AG04450 (cell line): ENCODE measurements around the gene METRN. TPM values are rescaled to one million over a fixed set of nuclear protein-coding genes. Genes with fewer than 3 reads are reported as not detected.

ENCODE experiments used
- CTCF ChIA-PET: fragments of 300-600, 350-600 bp; formaldehyde crosslinking; extraction: SDS; loops from one replicate; lab custom pipeline; 2022; ENCODE audit warnings: antibody characterized with exemption, inconsistent platforms; lab: Charles Lee
- POLR2A ChIA-PET: fragments of 350-600 bp; formaldehyde crosslinking; extraction: SDS; loops from one replicate; lab custom pipeline; 2021; ENCODE audit warnings: antibody characterized with exemption, inconsistent platforms; lab: Yijun Ruan, JAX
- DNase-seq: peaks from one replicate; pipeline ENCODE4 v3.0.0-alpha.2; 2011; ENCODE audit warnings: low read depth, low spot score
- H3K27ac ChIP-seq: one replicate; pipeline ENCODE4 v1.5.1; 2012; ENCODE audit warnings: low read depth, low read length, control low read depth
- H3K27me3 ChIP-seq: one replicate; pipeline ENCODE4 v1.6.0; 2012; ENCODE audit warnings: low read length; ENCODE audit not compliant: control insufficient read depth, insufficient read depth
- H3K4me3 ChIP-seq: 2 replicates; pipeline ENCODE4 v1.5.1; 2011; ENCODE audit warnings: mild to moderate bottlenecking, low read depth, low read length, control low read depth
- H3K9me3 ChIP-seq: 2 replicates; pipeline ENCODE4 v1.5.1; 2012; ENCODE audit warnings: low read length; ENCODE audit not compliant: control insufficient read depth, insufficient read depth
- polyA plus RNA-seq: library from polyadenylated mRNA; depleted of rRNA; stranded (reverse); fragments of >200 nt; gene quantifications from 2 replicates; pipeline ENCODE4 v1.2.3, GENCODE V29; 2011
- TF ChIP-seq, protein P1 (sequence below): IDR thresholded peaks from 2 replicates; pipeline ENCODE4 v1.5.1; 2011; ENCODE audit warnings: low read depth, low read length, control low read depth, inconsistent platforms

The METRN gene
- polyA plus RNA-seq, 1 experiment, result 20.0 TPM

DNA sequence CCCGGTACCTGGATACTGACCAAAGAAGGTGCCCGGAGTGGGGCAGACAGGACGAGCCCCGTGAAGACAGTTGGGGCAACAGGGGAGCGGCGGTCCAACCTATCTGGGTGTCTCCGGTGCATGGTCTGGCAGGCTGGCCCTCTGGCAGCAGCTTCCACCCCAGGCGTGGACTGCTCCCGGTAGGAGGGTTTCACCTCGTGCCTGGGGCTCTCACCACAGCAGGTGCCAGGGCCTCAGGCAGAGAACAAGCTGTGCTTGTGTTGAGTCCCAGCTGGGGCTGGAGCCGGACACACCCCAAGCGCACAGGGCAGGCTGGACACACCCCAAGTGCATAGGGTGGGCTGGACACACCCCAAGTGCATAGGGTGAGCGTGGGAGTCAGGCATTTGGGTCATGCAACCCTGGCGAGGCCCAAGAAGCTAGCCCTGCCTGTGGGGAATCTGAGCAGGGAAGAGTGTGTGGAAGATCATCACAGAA is 7.8 kb upstream of the METRN start:
- Histone ChIP-seq H3K27me3 (peaks cover 52% of the 10 kb centered on the region), H3K27ac (no peak overlapping the region), H3K9me3 (no peaks in the 10 kb centered on the region; the same call in 1 of the 2 replicates), H3K4me3 (no peak overlapping the region)
- ChIA-PET CTCF (interaction anchor here (1.6 kb wide), 1 partner anchor 9 kb away, joined by 3 read pairs; no protein-coding TSS in a partner anchor), POLR2A (interaction anchor here (0.6 to 1.1 kb wide), 2 partner anchors 17 to 46 kb away, joined by 3 read pairs; partner anchors contain the start of gene WDR24)
- TF ChIP-seq, protein P1, sequence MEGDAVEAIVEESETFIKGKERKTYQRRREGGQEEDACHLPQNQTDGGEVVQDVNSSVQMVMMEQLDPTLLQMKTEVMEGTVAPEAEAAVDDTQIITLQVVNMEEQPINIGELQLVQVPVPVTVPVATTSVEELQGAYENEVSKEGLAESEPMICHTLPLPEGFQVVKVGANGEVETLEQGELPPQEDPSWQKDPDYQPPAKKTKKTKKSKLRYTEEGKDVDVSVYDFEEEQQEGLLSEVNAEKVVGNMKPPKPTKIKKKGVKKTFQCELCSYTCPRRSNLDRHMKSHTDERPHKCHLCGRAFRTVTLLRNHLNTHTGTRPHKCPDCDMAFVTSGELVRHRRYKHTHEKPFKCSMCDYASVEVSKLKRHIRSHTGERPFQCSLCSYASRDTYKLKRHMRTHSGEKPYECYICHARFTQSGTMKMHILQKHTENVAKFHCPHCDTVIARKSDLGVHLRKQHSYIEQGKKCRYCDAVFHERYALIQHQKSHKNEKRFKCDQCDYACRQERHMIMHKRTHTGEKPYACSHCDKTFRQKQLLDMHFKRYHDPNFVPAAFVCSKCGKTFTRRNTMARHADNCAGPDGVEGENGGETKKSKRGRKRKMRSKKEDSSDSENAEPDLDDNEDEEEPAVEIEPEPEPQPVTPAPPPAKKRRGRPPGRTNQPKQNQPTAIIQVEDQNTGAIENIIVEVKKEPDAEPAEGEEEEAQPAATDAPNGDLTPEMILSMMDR, result no peak
- DNase-seq, result no peak

DNA sequence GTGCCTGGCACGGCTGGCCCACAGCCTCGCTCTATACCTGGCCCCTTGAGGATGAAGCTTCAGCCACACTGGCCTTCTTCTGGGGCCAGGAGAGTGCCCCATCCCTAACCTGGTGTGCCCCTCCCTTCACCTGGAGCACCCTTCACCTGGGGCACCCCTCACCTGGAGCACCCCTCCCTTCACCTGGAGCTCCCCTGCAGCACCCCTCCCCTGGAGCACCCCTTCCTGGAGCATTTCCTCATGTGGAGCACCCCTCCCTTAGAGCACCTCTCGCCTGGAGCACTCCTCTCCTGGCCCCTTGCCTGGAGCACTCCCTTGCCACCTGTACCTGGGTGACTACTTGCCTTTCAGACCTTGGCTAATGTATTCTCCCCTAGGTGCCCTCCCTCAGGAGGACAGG is 6.9 kb upstream of the METRN start:
- H3K4me3 ChIP-seq, result no peak overlapping the region
- DNase-seq, result no peak
- TF ChIP-seq, protein P1, result no peak
- no peak overlapping the region for H3K27ac ChIP-seq
- no peaks in the 10 kb centered on the region; the same call in 1 of the 2 replicates for H3K9me3 ChIP-seq
- ChIA-PET POLR2A (no interaction called here), CTCF (no interaction called here)
- H3K27me3 ChIP-seq, result peaks cover 43% of the 10 kb centered on the region

DNA sequence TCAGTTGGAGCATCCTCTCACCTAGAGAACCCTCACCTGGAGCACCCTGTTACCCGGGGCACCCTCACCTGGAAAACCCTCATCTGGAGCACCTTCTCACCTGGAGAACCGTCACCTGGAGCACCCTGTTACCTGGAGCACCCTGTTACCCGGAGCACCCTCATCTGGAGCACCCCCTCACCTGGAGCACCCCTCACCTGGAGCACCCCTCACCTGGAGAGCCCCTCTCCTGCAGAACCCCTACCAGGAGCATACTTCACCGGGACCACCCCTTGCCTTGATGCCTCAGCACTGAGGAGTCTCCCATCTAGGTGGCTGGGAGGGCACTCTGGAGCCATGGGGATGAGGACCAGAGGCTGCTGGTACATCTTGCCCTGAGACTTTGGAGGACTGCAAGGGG is 6.0 kb upstream of the METRN start:
- Histone ChIP-seq H3K4me3 (no peak overlapping the region), H3K9me3 (no peaks in the 10 kb centered on the region; the same call in 1 of the 2 replicates), H3K27me3 (peaks cover 34% of the 10 kb centered on the region), H3K27ac (no peak overlapping the region)
- ChIA-PET POLR2A (interaction anchor here (0.6 to 1.0 kb wide), 6 partner anchors 19 to 328 kb away, joined by 3 to 4 read pairs (median 4); partner anchors contain the start of genes CHTF18, RPUSD1 and WDR24), CTCF (interaction anchor here (0.6 to 4.2 kb wide), 4 partner anchors 9 to 106 kb away, joined by 3 to 29 read pairs (median 5); no protein-coding TSS in a partner anchor)
- DNase-seq, result no peak
- TF ChIP-seq, protein P1, result no peak

DNA sequence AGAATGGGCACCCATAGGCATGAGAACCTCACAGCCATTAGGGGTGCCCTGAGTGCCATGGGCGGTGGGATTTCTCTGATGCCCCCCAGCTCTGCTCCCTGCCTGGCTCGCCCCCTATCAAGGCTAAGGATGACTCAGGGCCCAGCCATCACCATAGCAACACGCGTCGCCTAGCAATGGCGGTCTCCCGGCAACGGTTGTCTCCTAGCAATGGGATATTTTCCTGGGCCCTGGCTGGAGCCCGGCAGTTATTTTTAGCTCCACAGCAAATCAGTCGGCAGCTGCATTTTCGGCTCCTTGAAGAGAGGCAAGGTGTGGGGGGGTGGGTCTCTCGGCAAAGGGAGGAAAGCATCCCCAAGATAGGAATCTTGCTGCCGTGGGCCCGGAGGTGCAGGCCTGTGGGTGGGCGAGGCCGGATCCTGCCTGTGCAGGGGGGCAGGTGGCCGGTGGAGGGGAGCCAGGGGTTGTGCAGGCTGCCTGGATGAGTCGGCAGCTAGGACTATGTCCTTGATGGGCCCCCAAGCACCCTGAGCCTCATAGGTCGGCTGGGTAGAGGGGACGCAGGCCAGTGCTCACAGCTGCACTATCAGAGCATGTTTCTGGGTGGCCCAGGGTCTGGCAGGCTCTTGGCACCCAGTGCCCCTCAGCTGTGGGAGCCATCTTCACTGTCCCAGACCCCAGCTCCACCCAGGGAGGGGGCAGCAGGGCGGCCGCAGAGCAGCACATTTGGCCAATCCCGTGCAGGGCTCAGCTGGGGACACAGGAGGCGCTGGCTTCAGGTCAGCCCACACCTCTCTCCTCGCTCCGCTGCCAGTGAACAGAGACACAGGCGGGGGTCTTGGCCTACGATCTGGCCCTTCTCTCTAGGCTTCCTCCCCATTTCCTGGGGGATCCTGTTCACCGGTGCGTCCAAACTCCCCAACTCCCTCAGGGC is 5.1 kb upstream of the METRN start:
- H3K4me3 ChIP-seq, result peak overlapping the region; percentile 20; the same call in 1 of the 2 replicates
- no peaks in the 10 kb centered on the region; the same call in 1 of the 2 replicates for H3K9me3 ChIP-seq
- ChIA-PET POLR2A (interaction anchor here (0.6 to 1.0 kb wide), 6 partner anchors 20 to 327 kb away, joined by 3 to 4 read pairs (median 4); partner anchors contain the start of genes CHTF18, RPUSD1 and WDR24), CTCF (interaction anchor here (0.6 to 4.2 kb wide), 6 partner anchors 8 to 397 kb away, joined by 3 to 29 read pairs (median 5); no protein-coding TSS in a partner anchor)
- H3K27ac ChIP-seq, result no peak overlapping the region
- TF ChIP-seq, protein P1, result no peak
- H3K27me3 ChIP-seq, result peaks cover 25% of the 10 kb centered on the region
- peak; percentile 62 for DNase-seq
